Left hindlimb (tissue), 1 donor: ENCODE results near the gene AADAC.
"Not testable (repeated sequence)": the region's sequence is repeated elsewhere in the genome, so short reads cannot be mapped to it uniquely, and the experiment has no call there.

ENCODE experiments used
- DNase-seq: peaks from one replicate; pipeline ENCODE4 v3.0.0-alpha.2; 2018

AADAC gene

GRCh38 chr3:151813799-151814198 is at the start of gene AADAC:
Gene AADAC (plus strand): TSS chr3:151814116. CDS start chr3:151814163, 47 bp downstream.
- no peak for DNase-seq

GRCh38 chr3:151764699-151765098 is 49.2 kb upstream of the AADAC start:
- DNase-seq, result not testable (repeated sequence)

GRCh38 chr3:151765685-151766084 is 48.2 kb upstream of the AADAC start:
- DNase-seq, result no peak

- no peak for DNase-seq
Observed at GRCh38 chr3:151766454-151766853, 47.5 kb upstream of the AADAC start.

GRCh38 chr3:151768393-151768930 is 45.5 kb upstream of the AADAC start:
- no peak for DNase-seq

- DNase-seq, result no peak
Observed at GRCh38 chr3:151769175-151769574, 44.7 kb upstream of the AADAC start.

- DNase-seq, result peak; percentile 56
Observed at GRCh38 chr3:151770956-151771355, 43.0 kb upstream of the AADAC start.

- DNase-seq, result no peak
Observed at GRCh38 chr3:151772825-151773480, 41.0 kb upstream of the AADAC start.

GRCh38 chr3:151774235-151774634 is 39.7 kb upstream of the AADAC start:
- DNase-seq, result no peak

GRCh38 chr3:151774910-151775309 is 39.0 kb upstream of the AADAC start:
- no peak for DNase-seq

GRCh38 chr3:151775314-151776258 is 38.3 kb upstream of the AADAC start:
- DNase-seq, result no peak

- no peak for DNase-seq
Observed at GRCh38 chr3:151776259-151776740, 37.6 kb upstream of the AADAC start.

GRCh38 chr3:151777880-151778279 is 36.0 kb upstream of the AADAC start:
- DNase-seq, result no peak

GRCh38 chr3:151787626-151788025 is 26.3 kb upstream of the AADAC start:
- no peak for DNase-seq

- DNase-seq, result no peak
Observed at GRCh38 chr3:151788401-151788800, 25.5 kb upstream of the AADAC start.

- no peak for DNase-seq
Observed at GRCh38 chr3:151789853-151790463, 24.0 kb upstream of the AADAC start.

- DNase-seq, result not testable (repeated sequence)
Observed at GRCh38 chr3:151790763-151791162, 23.2 kb upstream of the AADAC start.

- no peak for DNase-seq
Observed at GRCh38 chr3:151792411-151792810, 21.5 kb upstream of the AADAC start.

GRCh38 chr3:151793636-151794035 is 20.3 kb upstream of the AADAC start:
- DNase-seq, result no peak

- no peak for DNase-seq
Observed at GRCh38 chr3:151794080-151794479, 19.8 kb upstream of the AADAC start.

- DNase-seq, result no peak
Observed at GRCh38 chr3:151795276-151795675, 18.6 kb upstream of the AADAC start.

GRCh38 chr3:151796105-151796680 is 17.7 kb upstream of the AADAC start:
- no peak for DNase-seq

- DNase-seq, result no peak
Observed at GRCh38 chr3:151798466-151798865, 15.4 kb upstream of the AADAC start.
